Cardiac fibroblast (primary cell): ENCODE results near the gene CD163.

Experiments used
- DNase-seq, 2 donors: peaks; one replicate each; pipeline versions ENCODE4 v3.0.0 to v3.0.0-alpha.2; 2010; ENCODE audit warnings: low read depth in 2 of 2
- H3K4me3 ChIP-seq, 2 donors: replicated peaks in 1 of 2; 1 replicate in 1 of 2; 2 replicates in 1 of 2; pipeline ENCODE4 v1.5.1; 2011; ENCODE audit warnings: low read depth in 2 of 2, low read length in 2 of 2, mild to moderate bottlenecking in 2 of 2, moderate library complexity in 1 of 2
- TF ChIP-seq, protein P1 (sequence below): IDR thresholded peaks from one replicate; pipeline ENCODE4 v1.5.1; 2011; ENCODE audit warnings: low read depth, mild to moderate bottlenecking, low read length, inconsistent platforms

CD163 gene

DNA sequence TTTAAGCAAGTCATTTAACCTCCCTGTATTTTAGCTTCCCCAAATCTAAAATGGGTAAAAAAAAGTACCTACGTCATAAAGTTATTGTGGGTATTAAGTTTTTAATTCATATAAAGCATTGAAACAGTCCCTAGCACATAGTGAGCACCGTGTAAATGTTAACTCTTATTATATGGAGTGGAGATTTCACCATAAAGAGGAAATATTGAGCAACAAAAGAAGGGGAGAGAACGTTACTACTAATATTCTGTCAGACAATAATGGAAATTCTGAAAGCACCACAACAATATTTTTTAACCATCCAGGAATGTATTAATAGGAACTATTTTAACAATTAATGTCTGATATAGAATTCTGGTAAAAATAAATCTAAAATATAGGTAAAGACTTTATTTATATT, 51.8 kb downstream of the CD163 start:
- TF ChIP-seq, protein P1, sequence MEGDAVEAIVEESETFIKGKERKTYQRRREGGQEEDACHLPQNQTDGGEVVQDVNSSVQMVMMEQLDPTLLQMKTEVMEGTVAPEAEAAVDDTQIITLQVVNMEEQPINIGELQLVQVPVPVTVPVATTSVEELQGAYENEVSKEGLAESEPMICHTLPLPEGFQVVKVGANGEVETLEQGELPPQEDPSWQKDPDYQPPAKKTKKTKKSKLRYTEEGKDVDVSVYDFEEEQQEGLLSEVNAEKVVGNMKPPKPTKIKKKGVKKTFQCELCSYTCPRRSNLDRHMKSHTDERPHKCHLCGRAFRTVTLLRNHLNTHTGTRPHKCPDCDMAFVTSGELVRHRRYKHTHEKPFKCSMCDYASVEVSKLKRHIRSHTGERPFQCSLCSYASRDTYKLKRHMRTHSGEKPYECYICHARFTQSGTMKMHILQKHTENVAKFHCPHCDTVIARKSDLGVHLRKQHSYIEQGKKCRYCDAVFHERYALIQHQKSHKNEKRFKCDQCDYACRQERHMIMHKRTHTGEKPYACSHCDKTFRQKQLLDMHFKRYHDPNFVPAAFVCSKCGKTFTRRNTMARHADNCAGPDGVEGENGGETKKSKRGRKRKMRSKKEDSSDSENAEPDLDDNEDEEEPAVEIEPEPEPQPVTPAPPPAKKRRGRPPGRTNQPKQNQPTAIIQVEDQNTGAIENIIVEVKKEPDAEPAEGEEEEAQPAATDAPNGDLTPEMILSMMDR = no peak

DNA sequence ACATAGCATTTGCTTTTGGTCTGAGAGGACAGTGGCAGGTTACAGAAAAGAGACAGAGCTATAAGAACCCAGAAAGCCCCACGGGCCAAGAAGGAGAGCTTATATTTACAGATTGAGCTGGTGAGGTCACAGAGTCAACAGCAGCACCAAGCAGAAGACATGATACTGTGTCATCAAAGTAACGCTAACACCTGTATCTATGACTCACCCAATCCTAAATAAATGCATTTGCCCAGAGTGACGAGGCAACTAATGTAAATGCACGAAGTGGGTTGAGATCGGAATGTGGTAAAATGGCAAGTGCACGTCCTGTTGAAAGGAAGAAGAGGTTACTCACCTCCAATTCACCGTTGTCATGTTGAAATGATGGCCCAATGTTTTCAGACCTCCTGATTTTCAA, 52.9 kb downstream of the CD163 start:
- H3K4me3 ChIP-seq = no peak overlapping the region
- no peak for DNase-seq
- TF ChIP-seq, protein P1 = no peak

More for the DNA sequence above, 51.8 kb downstream of the CD163 start:
- H3K4me3 ChIP-seq = no peak overlapping the region
- DNase-seq = no peak

DNA sequence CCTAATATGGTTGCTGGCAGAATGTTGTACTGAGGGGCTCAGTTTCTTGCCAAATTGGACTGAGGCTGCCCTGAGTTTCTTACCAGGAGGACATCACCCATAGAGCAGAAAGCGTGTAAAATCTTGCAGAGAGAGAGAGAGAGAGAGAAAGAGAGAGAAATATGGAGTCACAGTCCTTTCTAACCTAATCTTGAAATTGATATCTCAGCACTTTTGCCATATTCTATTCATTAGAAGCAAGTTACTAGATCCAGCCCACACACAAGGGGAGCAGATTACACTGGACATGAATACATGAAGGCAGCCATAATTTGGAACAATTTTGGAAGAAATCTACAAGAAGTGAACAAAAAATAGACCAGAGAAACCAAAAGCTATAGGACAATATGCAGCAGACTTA, 55.5 kb downstream of the CD163 start:
- TF ChIP-seq, protein P1 = no peak
- no peak for DNase-seq
- H3K4me3 ChIP-seq = no peak overlapping the region

DNA sequence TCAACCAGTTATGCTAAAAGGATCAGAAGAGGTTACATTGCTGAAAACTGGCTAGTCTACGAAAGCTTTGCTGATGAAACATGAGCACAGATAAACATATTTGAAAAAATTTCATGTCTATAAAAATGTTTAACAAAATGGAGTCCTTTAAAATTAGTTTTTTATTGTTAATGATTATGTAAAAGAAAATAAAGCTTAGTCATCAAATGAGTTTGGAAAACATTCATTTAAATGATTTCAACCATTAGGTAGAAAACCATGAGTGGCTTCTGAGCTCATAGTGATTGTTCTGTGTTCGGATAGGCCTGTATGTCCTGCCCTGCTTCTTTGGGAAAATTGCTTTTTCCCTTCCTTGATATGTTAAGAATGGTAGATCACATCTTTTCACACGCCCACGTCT, 59.0 kb downstream of the CD163 start:
- H3K4me3 ChIP-seq = no peak overlapping the region
- TF ChIP-seq, protein P1 = no peak
- DNase-seq = no peak

DNA sequence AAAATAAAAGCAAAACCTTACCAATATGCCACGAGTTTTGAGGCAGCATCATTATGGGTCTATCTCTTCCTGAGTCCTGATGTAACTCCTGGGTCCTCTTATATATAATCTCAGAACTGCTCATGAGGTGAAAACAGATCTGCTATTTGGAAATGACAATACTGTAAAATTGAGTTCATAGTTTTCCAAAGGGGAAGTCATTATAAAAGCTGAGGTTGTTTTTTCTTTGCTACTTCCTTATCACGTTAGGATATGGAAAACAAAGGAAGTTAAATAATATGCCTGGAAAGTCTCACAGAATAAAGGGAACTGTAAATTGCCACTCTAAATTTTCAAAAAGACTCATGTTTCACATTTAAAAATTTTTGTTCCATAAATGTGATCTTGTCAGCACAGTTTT, 59.5 kb downstream of the CD163 start, which contains the start of gene CD163L1:
Gene CD163L1, minus strand, starts transcription at position 78 of the 400 bp plus-strand sequence. Its CDS starts 26 bp downstream, at position 52.
- TF ChIP-seq, protein P1 = no peak
- no peak for DNase-seq
- no peak within 1 kb of the TSS for H3K4me3 ChIP-seq

DNA sequence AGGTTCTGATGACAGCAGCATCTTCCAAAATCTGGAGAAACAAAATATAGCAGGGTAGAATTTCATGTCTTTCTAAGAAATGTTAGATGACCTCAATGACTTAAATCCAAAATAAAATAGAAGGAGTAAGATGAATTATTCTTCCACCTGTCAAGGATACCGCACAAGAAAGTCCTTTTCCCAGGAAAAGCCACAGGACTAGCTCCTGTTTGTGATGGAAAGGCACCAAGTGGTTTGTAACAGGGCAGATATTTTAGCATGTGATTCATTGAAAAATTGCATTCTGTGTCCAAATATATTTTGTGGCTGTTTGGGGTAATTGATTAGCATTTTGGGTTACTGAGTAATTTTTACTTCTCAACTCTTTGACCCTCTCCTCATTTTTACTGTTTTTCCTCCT, 62.4 kb downstream of the CD163 start:
- no peak overlapping the region for H3K4me3 ChIP-seq
- no peak for DNase-seq
- TF ChIP-seq, protein P1 = no peak
